Middle frontal gyrus (tissue), 1 donor: ENCODE results near the gene PKM.
A peak's percentile ranks its signal among the peaks of the same experiment; 100 is the strongest.

ENCODE experiments used
- DNase-seq: peaks from one replicate; pipeline ENCODE4 v3.0.0-alpha.2; 2015; ENCODE audit warnings: low spot score; ENCODE audit errors: extremely low spot score

The PKM gene

GRCh38 chr15:72156928-72157327 is 74.1 kb downstream of the PKM start:
- DNase-seq, result no peak

GRCh38 chr15:72155635-72156616 is 75.1 kb downstream of the PKM start:
- peak; percentile 87 for DNase-seq

- no peak for DNase-seq
Observed at GRCh38 chr15:72155003-72155621, 75.9 kb downstream of the PKM start.

- no peak for DNase-seq
Observed at GRCh38 chr15:72154316-72154715, 76.7 kb downstream of the PKM start.

- DNase-seq, result no peak
Observed at GRCh38 chr15:72153269-72154000, 77.6 kb downstream of the PKM start.
